ENCODE results near the gene MAOA. TPM values are rescaled to one million over a fixed set of nuclear protein-coding genes. Genes with fewer than 3 reads are reported as not detected.

The MAOA gene
- total RNA-seq, 4 donors from 2014 or later: 299 to 636 (median 361) TPM

DNA sequence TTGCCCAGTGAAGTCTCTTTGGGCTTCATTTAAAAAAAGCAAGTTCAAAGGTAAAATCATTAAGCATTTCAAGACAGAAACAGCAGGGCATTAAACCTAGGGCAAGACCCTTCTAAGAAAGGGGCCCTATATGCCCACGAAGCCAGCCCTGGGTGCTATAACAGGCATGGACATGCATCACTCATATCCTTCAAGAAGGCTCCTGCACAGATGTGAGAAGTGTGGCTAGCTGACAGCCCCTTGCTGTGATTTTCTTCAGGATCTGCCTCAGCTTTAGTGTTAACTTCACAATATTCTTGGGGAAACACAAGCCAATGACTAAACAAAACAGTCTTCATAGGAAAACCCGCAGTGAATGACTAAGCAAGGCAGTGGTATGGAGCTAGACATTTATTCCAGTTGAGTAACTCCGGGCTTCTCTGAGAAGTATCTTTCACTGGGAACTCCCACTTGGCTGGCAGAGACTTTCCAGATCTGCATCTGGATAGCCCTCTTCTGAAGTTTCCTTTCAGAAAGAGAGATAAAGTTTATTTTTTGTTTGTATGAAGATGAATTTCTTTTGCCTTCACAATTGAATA is 11.9 kb upstream of the MAOA start:
- TF ChIP-seq, protein P1, sequence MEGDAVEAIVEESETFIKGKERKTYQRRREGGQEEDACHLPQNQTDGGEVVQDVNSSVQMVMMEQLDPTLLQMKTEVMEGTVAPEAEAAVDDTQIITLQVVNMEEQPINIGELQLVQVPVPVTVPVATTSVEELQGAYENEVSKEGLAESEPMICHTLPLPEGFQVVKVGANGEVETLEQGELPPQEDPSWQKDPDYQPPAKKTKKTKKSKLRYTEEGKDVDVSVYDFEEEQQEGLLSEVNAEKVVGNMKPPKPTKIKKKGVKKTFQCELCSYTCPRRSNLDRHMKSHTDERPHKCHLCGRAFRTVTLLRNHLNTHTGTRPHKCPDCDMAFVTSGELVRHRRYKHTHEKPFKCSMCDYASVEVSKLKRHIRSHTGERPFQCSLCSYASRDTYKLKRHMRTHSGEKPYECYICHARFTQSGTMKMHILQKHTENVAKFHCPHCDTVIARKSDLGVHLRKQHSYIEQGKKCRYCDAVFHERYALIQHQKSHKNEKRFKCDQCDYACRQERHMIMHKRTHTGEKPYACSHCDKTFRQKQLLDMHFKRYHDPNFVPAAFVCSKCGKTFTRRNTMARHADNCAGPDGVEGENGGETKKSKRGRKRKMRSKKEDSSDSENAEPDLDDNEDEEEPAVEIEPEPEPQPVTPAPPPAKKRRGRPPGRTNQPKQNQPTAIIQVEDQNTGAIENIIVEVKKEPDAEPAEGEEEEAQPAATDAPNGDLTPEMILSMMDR (IDR thresholded peaks at IDR 0.05): no peak
- TF ChIP-seq EP300 (IDR thresholded peaks at IDR 0.05) (no peak), POLR2AphosphoS5 (IDR thresholded peaks at IDR 0.05) (no peak), POLR2A (IDR thresholded peaks at IDR 0.05; ENCODE audit: low read depth) (no peak)
- H3K27me3 ChIP-seq: no peaks in the 10 kb centered on the region
- H3K4me1 ChIP-seq: peaks cover 0 to 9% (median 1%) of the 10 kb centered on the region in 4 donors
- no peaks in the 10 kb centered on the region for H3K9me3 ChIP-seq
- 51% methylated on average over 3 of the region's 3 CpGs for WGBS
- H3K4me3 ChIP-seq: no peak overlapping the region
- DNase-seq (ENCODE audit: extremely low spot score): no peak
- intact Hi-C loops (cut with DNase I): no loop called here
- no peaks in the 10 kb centered on the region for H3K36me3 ChIP-seq
- no peak overlapping the region for H3K27ac ChIP-seq (replicated peaks in 1 of 4)

DNA sequence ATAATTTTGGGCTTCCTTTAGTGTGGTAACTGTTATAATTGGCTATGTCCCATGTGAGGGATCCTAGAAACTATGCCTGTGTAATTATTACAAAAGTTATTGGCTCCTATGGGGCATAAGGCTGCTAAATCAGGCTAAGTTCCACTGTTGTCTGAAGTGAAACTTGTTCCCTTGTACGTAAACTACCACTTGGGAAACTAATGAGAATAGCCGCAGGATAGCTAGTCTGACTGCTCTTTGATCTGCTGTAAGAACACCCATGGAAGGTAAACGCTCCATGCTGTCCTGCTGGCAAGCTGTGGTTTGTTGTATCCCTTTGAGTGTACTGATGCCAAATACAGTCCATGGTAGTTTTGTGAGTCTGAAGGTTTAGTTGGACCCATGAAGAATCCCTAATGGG is 9.3 kb upstream of the MAOA start:
- peaks cover 0 to 9% (median 1%) of the 10 kb centered on the region in 4 donors for H3K4me1 ChIP-seq
- no peak for DNase-seq (ENCODE audit: extremely low spot score)
- H3K27me3 ChIP-seq: no peaks in the 10 kb centered on the region
- no peak overlapping the region for H3K4me3 ChIP-seq
- intact Hi-C loops (cut with DNase I): no loop called here
- 88% methylated on average over 3 of the region's 3 CpGs for WGBS
- H3K36me3 ChIP-seq: no peaks in the 10 kb centered on the region
- H3K27ac ChIP-seq (replicated peaks in 1 of 4): no peak overlapping the region
- TF ChIP-seq POLR2A (IDR thresholded peaks at IDR 0.05; ENCODE audit: low read depth) (no peak), EP300 (IDR thresholded peaks at IDR 0.05) (no peak), POLR2AphosphoS5 (IDR thresholded peaks at IDR 0.05) (no peak)
- TF ChIP-seq, protein P1 (IDR thresholded peaks at IDR 0.05): no peak
- H3K9me3 ChIP-seq: no peaks in the 10 kb centered on the region

DNA sequence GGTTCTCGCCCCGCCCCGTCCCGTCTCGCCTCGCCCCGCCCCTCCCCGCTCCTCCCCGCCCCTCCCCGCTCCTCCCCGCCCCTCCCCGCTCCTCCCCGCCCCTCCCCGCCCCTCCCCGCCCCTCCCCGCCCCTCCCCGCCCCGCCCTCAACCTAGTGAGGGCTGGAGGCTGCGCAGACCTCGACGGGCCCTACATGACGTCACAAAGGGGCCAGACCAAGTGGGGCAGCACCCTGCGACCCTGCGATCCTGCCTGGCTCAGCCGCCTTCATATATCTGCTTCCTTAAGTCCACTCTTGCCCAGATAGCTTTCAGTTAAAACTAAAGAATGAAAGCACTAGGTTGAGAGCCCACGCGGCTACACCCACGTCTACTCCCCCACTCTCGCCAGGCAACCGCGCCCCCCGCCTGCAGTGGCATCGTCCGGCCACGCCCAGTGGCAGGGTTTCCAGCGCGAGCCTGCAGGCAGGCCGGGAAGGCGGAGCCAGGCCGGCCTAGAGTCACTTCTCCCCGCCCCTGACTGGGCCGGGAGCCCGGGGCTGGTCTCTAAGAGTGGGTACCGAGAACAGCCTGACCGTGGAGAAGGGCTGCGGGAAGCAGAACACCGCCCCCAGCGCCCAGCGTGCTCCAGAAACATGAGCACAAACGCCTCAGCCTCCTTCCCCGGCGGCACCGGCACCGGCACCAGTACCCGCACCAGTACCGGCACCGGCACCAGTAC is 1.5 kb upstream of the MAOA start:
- peak; percentile 96 for DNase-seq (ENCODE audit: extremely low spot score)
- Histone ChIP-seq H3K27ac (replicated peaks in 1 of 4) (peak overlapping the region; percentile 82 to 95 (median 94)), H3K4me3 (peak overlapping the region; percentile 70 to 88 (median 72)), H3K27me3 (no peaks in the 10 kb centered on the region), H3K36me3 (no peaks in the 10 kb centered on the region), H3K4me1 (peaks cover 0 to 5% (median 2%) of the 10 kb centered on the region in 4 donors), H3K9me3 (no peaks in the 10 kb centered on the region)
- TF ChIP-seq EP300 (IDR thresholded peaks at IDR 0.05) (no peak), POLR2AphosphoS5 (IDR thresholded peaks at IDR 0.05) (peak; percentile 87 to 95), POLR2A (IDR thresholded peaks at IDR 0.05; ENCODE audit: low read depth) (peak; percentile 69)
- TF ChIP-seq, protein P1 (IDR thresholded peaks at IDR 0.05): peak; percentile 18 to 43 (median 18)
- WGBS: 38% methylated on average over 34 of the region's 57 CpGs
- intact Hi-C loops (cut with DNase I): loop anchor here (5.0 kb wide), 3 partner anchors 67 to 93 kb away; no protein-coding TSS in a partner anchor

DNA sequence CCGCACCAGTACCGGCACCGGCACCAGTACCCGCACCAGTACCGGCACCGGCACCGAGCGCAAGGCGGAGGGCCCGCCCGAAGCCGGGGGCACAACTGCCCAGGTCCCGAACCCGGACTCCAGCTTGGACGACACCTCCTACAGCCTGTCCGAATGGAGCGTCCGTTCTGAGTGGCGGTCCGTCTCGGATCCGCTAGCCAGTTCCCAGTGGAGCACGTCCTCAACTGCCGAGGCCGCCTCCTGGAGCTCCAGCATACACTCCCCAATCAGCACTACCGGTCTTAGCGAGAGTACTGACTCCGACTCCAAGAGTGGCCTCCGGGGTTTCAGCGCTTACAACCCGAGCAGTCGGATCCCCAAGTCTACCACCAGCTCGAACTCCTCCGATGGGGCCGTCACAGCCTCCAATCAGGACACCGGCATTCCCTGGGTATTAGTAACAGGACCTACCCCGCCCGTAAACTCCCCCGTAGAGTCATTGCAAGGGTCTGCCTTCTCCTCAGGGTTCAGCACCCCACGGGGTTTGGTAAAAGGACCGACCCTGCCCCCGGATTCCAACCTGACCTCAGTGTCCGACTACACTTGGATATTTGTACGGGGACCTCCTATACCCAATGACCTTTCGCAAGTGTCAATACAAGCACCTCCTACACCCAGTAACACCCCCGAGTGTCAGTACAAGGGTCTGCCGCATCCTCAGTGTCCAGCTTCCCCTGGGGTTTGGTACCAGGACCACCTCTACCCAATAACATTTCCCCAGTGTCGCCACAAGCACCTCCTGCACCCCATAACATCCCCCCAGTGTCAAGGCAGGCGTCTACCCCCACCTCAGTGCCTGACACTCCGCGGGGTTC is 721 bp upstream of the MAOA start:
- TF ChIP-seq EP300 (IDR thresholded peaks at IDR 0.05) (no peak), POLR2AphosphoS5 (IDR thresholded peaks at IDR 0.05) (no peak), POLR2A (IDR thresholded peaks at IDR 0.05; ENCODE audit: low read depth) (no peak)
- TF ChIP-seq, protein P1 (IDR thresholded peaks at IDR 0.05): no peak
- intact Hi-C loops (cut with DNase I): loop anchor here (5.0 kb wide), 3 partner anchors 68 to 93 kb away; no protein-coding TSS in a partner anchor
- Histone ChIP-seq H3K27me3 (no peaks in the 10 kb centered on the region), H3K9me3 (no peaks in the 10 kb centered on the region), H3K4me1 (peaks cover 0 to 12% (median 2%) of the 10 kb centered on the region in 4 donors), H3K27ac (replicated peaks in 1 of 4) (peak overlapping the region; percentile 82 to 95 (median 94)), H3K36me3 (no peaks in the 10 kb centered on the region), H3K4me3 (peak overlapping the region; percentile 70 to 88 (median 72))
- 43% methylated on average over 47 of the region's 51 CpGs for WGBS
- DNase-seq (ENCODE audit: extremely low spot score): no peak

Data from esophagus muscularis mucosa (tissue), 4 donors.